Loucy (cell line): ENCODE measurements around the gene DIPK1B.

Source experiments
- H2AFZ ChIP-seq: fragments of 200-600 bp; sonication (generic); 2 replicates; pipeline ENCODE4 v1.6.0; 2016; ENCODE audit warnings: antibody characterized with exemption, mild to moderate bottlenecking, low read length, moderate library complexity
- H3F3A ChIP-seq: fragments of 200-600 bp; 2 replicates; pipeline ENCODE4 v1.6.0; 2016; ENCODE audit warnings: antibody characterized with exemption, low read depth, mild to moderate bottlenecking
- H3K27me3 ChIP-seq: fragments of 200-600 bp; sonication (generic); 2 replicates; pipeline ENCODE4 v1.6.1; 2014; ENCODE audit warnings: low read length, mild to moderate bottlenecking; ENCODE audit not compliant: insufficient read depth, poor library complexity, severe bottlenecking
- H3K36me3 ChIP-seq: fragments of 200-600 bp; sonication (generic); 2 replicates; pipeline ENCODE4 v1.6.1; 2016; ENCODE audit warnings: low read length; ENCODE audit not compliant: insufficient read depth
- H3K4me1 ChIP-seq: fragments of 200-600 bp; sonication (generic); 2 replicates; pipeline ENCODE4 v1.5.1; 2014; ENCODE audit warnings: low read length, mild to moderate bottlenecking; ENCODE audit not compliant: insufficient read depth, poor library complexity, severe bottlenecking
- H3K4me2 ChIP-seq: fragments of 200-600 bp; sonication (generic); 2 replicates; pipeline ENCODE4 v1.6.0; 2014; ENCODE audit warnings: antibody characterized with exemption, low read length, low read depth, mild to moderate bottlenecking; ENCODE audit not compliant: poor library complexity, severe bottlenecking
- H3K4me3 ChIP-seq: fragments of 200-600 bp; sonication (generic); 2 replicates; pipeline ENCODE4 v1.5.1; 2014; ENCODE audit warnings: low read length, mild to moderate bottlenecking, mixed read lengths; ENCODE audit not compliant: poor library complexity, severe bottlenecking
- H3K79me2 ChIP-seq: fragments of 200-600 bp; sonication (generic); 2 replicates; pipeline ENCODE4 v1.6.1; 2014; ENCODE audit warnings: low read length; ENCODE audit not compliant: insufficient read depth
- H3K9ac ChIP-seq: fragments of 200-600 bp; sonication (generic); 2 replicates; pipeline ENCODE4 v1.6.0; 2014; ENCODE audit warnings: mild to moderate bottlenecking, low read depth, low read length, moderate library complexity; ENCODE audit not compliant: poor library complexity, severe bottlenecking
- H3K9me2 ChIP-seq: fragments of 200-600 bp; sonication (generic); replicated peaks from 2 replicates; pipeline ENCODE4 v1.6.1; 2016; ENCODE audit warnings: low read depth, low read length, mixed read lengths
- H3K9me3 ChIP-seq: fragments of 200-600 bp; sonication (generic); 2 replicates; pipeline ENCODE4 v1.6.1; 2014; ENCODE audit warnings: mild to moderate bottlenecking, antibody characterized with exemption, low read length, low read depth; ENCODE audit not compliant: insufficient read depth
- H4K20me1 ChIP-seq: fragments of 200-600 bp; sonication (generic); 2 replicates; pipeline ENCODE4 v1.6.0; 2014; ENCODE audit warnings: antibody characterized with exemption, low read length, mild to moderate bottlenecking; ENCODE audit not compliant: insufficient read depth, poor library complexity, severe bottlenecking
- CTCF ChIP-seq: fragments of 200-600 bp; sonication (generic); conservative IDR thresholded peaks from 2 replicates; pipeline ENCODE4 v1.5.1; 2014; ENCODE audit warnings: mild to moderate bottlenecking, antibody characterized with exemption, low read length
- EZH2phosphoT487 ChIP-seq: fragments of 200-600 bp; IDR thresholded peaks from 2 replicates; pipeline ENCODE4 v1.6.1; 2018; ENCODE audit warnings: antibody characterized with exemption, mild to moderate bottlenecking, moderate library complexity, borderline replicate concordance

The DIPK1B gene

GRCh38 chr9:136697146-136697820 lies 15.1 kb upstream of the DIPK1B start:
- Histone ChIP-seq H3K9me3 (no peaks in the 10 kb centered on the region), H3K9me2 (no peaks in the 10 kb centered on the region), H3K9ac (no peak overlapping the region), H3F3A (no peaks in the 10 kb centered on the region), H3K4me1 (no peaks in the 10 kb centered on the region), H3K4me3 (no peak overlapping the region), H2AFZ (no peak overlapping the region), H3K79me2 (no peaks in the 10 kb centered on the region), H3K27me3 (no peaks in the 10 kb centered on the region), H3K36me3 (no peaks in the 10 kb centered on the region), H4K20me1 (no peaks in the 10 kb centered on the region), H3K4me2 (no peak overlapping the region)
- TF ChIP-seq EZH2phosphoT487 (no peak), CTCF (no peak)

- Histone ChIP-seq H3K9ac (no peak overlapping the region), H3K4me1 (no peaks in the 10 kb centered on the region), H3K79me2 (no peaks in the 10 kb centered on the region), H3K9me2 (no peaks in the 10 kb centered on the region), H2AFZ (no peak overlapping the region), H3K36me3 (no peaks in the 10 kb centered on the region), H4K20me1 (no peaks in the 10 kb centered on the region), H3K4me2 (no peak overlapping the region), H3K27me3 (no peaks in the 10 kb centered on the region), H3K4me3 (no peak overlapping the region), H3F3A (no peaks in the 10 kb centered on the region), H3K9me3 (no peaks in the 10 kb centered on the region)
- no peak for TF ChIP-seq EZH2phosphoT487
- TF ChIP-seq CTCF, result no peak
Observed at GRCh38 chr9:136697821-136698526, 14.4 kb upstream of the DIPK1B start.

- no peak overlapping the region for H3K4me2 ChIP-seq
Observed at GRCh38 chr9:136698635-136699246, 13.6 kb upstream of the DIPK1B start.

More at GRCh38 chr9:136698635-136699246, 13.6 kb upstream of the DIPK1B start:
- Histone ChIP-seq H3K79me2 (no peaks in the 10 kb centered on the region), H3K9ac (no peak overlapping the region), H3F3A (no peaks in the 10 kb centered on the region), H3K27me3 (no peaks in the 10 kb centered on the region), H2AFZ (no peak overlapping the region), H3K9me3 (no peaks in the 10 kb centered on the region), H4K20me1 (no peaks in the 10 kb centered on the region), H3K4me1 (no peaks in the 10 kb centered on the region), H3K4me3 (no peak overlapping the region), H3K9me2 (no peaks in the 10 kb centered on the region), H3K36me3 (no peaks in the 10 kb centered on the region)
- TF ChIP-seq CTCF, result no peak
- TF ChIP-seq EZH2phosphoT487, result no peak
